Ishikawa (cell line): ENCODE results near the gene GDF9.

Source experiments
- CEBPB ChIP-seq: IDR thresholded peaks from 2 replicates; pipeline ENCODE4 v1.6.1; 2012
- CREB1 ChIP-seq: IDR thresholded peaks from 2 replicates; pipeline ENCODE4 v1.6.1; 2012; ENCODE audit warnings: low read depth
- EGR1 ChIP-seq: IDR thresholded peaks from 2 replicates; pipeline ENCODE4 v1.6.1; 2012
- EP300 ChIP-seq: IDR thresholded peaks from 2 replicates; pipeline ENCODE4 v1.6.1; 2012; ENCODE audit warnings: borderline replicate concordance
- FOXM1 ChIP-seq: IDR thresholded peaks from 2 replicates; pipeline ENCODE4 v1.6.1; 2012; ENCODE audit warnings: low read depth, borderline replicate concordance
- MAX ChIP-seq: IDR thresholded peaks from 2 replicates; pipeline ENCODE4 v1.6.1; 2012
- NFIC ChIP-seq: IDR thresholded peaks from 2 replicates; pipeline ENCODE4 v1.6.1; 2012
- RAD21 ChIP-seq: IDR thresholded peaks from 2 replicates; pipeline ENCODE4 v1.6.1; 2012; ENCODE audit warnings: low read depth
- REST ChIP-seq: IDR thresholded peaks from 2 replicates; pipeline ENCODE4 v1.6.1; 2012; ENCODE audit warnings: low read depth, mild to moderate bottlenecking
- TAF1 ChIP-seq: IDR thresholded peaks from 2 replicates; pipeline ENCODE4 v1.6.1; 2012; ENCODE audit warnings: low read depth, mild to moderate bottlenecking
- TCF12 ChIP-seq: IDR thresholded peaks from 2 replicates; pipeline ENCODE4 v1.6.1; 2012; ENCODE audit warnings: low read depth
- TEAD4 ChIP-seq: IDR thresholded peaks from 2 replicates; pipeline ENCODE4 v1.6.1; 2012
- USF1 ChIP-seq: IDR thresholded peaks from 2 replicates; pipeline ENCODE4 v1.6.1; 2012
- YY1 ChIP-seq: IDR thresholded peaks from 2 replicates; pipeline ENCODE4 v1.6.1; 2012; ENCODE audit warnings: low read depth
- ZBTB7A ChIP-seq: IDR thresholded peaks from 2 replicates; pipeline ENCODE4 v1.6.1; 2012; ENCODE audit warnings: low read depth

The GDF9 gene

GRCh38 chr5:132821791-132822190 lies 44.5 kb downstream of the GDF9 start:
- TF ChIP-seq EGR1 (no peak), TAF1 (no peak), REST (no peak), EP300 (no peak), YY1 (no peak), TCF12 (no peak), USF1 (no peak), FOXM1 (no peak), ZBTB7A (no peak), RAD21 (no peak)

GRCh38 chr5:132821350-132821749 lies 44.9 kb downstream of the GDF9 start:
- TF ChIP-seq MAX, result no peak
- TF ChIP-seq CEBPB, result no peak
- no peak for TF ChIP-seq REST
- TF ChIP-seq NFIC, result no peak
- TF ChIP-seq EP300, result no peak
- TF ChIP-seq USF1, result no peak
- no peak for TF ChIP-seq EGR1
- no peak for TF ChIP-seq RAD21
- no peak for TF ChIP-seq CREB1
- TF ChIP-seq FOXM1, result no peak
- no peak for TF ChIP-seq TCF12
- TF ChIP-seq YY1, result no peak
- no peak for TF ChIP-seq ZBTB7A

- TF ChIP-seq RAD21 (peak; percentile 94), ZBTB7A (no peak), TCF12 (peak; percentile 43; the same call in 1 of the 2 replicates), YY1 (0 out of 2 replicates have a peak, but pooled peaks have one; percentile 40)
These were observed 46.0 kb downstream of the GDF9 start for GRCh38 chr5:132820162-132820754.

- TF ChIP-seq TEAD4 (no peak), CEBPB (no peak), CREB1 (no peak), RAD21 (no peak), NFIC (no peak), TAF1 (no peak), EGR1 (no peak), ZBTB7A (no peak), MAX (no peak)
These were observed 46.8 kb downstream of the GDF9 start for GRCh38 chr5:132819468-132819867.

- no peak for TF ChIP-seq TAF1
- TF ChIP-seq ZBTB7A, result no peak
- no peak for TF ChIP-seq TCF12
- TF ChIP-seq EGR1, result no peak
- no peak for TF ChIP-seq CREB1
- no peak for TF ChIP-seq USF1
- no peak for TF ChIP-seq CEBPB
- TF ChIP-seq REST, result no peak
- TF ChIP-seq YY1, result no peak
- no peak for TF ChIP-seq TEAD4
These were observed 49.3 kb downstream of the GDF9 start for GRCh38 chr5:132817011-132817410.
